Cardiac fibroblast (primary cell): ENCODE results near the gene COL5A1.
"Not testable (repeated sequence)": the region's sequence is repeated elsewhere in the genome, so short reads cannot be mapped to it uniquely, and the experiment has no call there.

Source experiments
- DNase-seq, 2 donors: peaks; one replicate each; pipeline versions ENCODE4 v3.0.0 to v3.0.0-alpha.2; 2010; ENCODE audit warnings: low read depth in 2 of 2
- H3K4me3 ChIP-seq, 2 donors: replicated peaks in 1 of 2; 1 replicate in 1 of 2; 2 replicates in 1 of 2; pipeline ENCODE4 v1.5.1; 2011; ENCODE audit warnings: low read depth in 2 of 2, low read length in 2 of 2, mild to moderate bottlenecking in 2 of 2, moderate library complexity in 1 of 2
- TF ChIP-seq, protein P1 (sequence below): IDR thresholded peaks from one replicate; pipeline ENCODE4 v1.5.1; 2011; ENCODE audit warnings: low read depth, mild to moderate bottlenecking, low read length, inconsistent platforms

COL5A1 gene

GRCh38 chr9:134640506-134641172 lies 964 bp upstream of the COL5A1 start:
- TF ChIP-seq, protein P1, sequence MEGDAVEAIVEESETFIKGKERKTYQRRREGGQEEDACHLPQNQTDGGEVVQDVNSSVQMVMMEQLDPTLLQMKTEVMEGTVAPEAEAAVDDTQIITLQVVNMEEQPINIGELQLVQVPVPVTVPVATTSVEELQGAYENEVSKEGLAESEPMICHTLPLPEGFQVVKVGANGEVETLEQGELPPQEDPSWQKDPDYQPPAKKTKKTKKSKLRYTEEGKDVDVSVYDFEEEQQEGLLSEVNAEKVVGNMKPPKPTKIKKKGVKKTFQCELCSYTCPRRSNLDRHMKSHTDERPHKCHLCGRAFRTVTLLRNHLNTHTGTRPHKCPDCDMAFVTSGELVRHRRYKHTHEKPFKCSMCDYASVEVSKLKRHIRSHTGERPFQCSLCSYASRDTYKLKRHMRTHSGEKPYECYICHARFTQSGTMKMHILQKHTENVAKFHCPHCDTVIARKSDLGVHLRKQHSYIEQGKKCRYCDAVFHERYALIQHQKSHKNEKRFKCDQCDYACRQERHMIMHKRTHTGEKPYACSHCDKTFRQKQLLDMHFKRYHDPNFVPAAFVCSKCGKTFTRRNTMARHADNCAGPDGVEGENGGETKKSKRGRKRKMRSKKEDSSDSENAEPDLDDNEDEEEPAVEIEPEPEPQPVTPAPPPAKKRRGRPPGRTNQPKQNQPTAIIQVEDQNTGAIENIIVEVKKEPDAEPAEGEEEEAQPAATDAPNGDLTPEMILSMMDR: no peak
- no peak for DNase-seq
- H3K4me3 ChIP-seq: peak overlapping the region in 1 of 2 donors; percentile 35

- DNase-seq: no peak
- peak overlapping the region; percentile 84 to 90 for H3K4me3 ChIP-seq
- TF ChIP-seq, protein P1: no peak
Measured at GRCh38 chr9:134641990-134642384, 384 bp downstream of the COL5A1 start.

- peak; percentile 77 to 87 for DNase-seq
- TF ChIP-seq, protein P1: peak; percentile 46
- peak overlapping the region; percentile 84 to 90 for H3K4me3 ChIP-seq
Measured at GRCh38 chr9:134642385-134643181, 980 bp downstream of the COL5A1 start.

DNA sequence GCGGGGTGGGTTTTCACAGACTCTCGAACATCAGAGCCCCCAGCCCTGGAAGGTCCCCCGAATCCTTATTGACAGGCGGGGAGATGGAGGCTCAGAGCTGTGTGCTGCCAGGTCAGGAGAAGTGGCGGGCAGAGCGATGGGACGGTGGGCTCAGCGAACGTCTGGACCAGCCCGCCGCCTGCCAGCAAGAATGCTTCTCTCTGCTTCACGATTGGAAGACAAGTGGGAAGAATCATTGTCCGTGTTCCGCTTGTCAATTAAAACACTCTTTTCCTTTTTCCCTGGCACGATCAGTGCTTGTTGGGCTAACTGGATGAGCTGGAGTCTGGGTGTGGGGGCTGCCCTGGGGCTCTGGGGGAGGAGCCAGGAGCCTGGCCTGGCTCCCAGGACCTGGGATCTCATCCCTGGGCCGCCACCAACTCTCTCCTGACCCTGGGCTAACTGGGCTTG lies 1.6 kb downstream of the COL5A1 start:
- H3K4me3 ChIP-seq: peak overlapping the region; percentile 84 to 90

GRCh38 chr9:134644401-134644724 lies 2.8 kb downstream of the COL5A1 start:
- peak overlapping the region; percentile 35 to 90 for H3K4me3 ChIP-seq
- not testable (repeated sequence) for DNase-seq

More for the DNA sequence above, 1.6 kb downstream of the COL5A1 start:
- TF ChIP-seq, protein P1: no peak
- peak; percentile 54 to 58 for DNase-seq

DNA sequence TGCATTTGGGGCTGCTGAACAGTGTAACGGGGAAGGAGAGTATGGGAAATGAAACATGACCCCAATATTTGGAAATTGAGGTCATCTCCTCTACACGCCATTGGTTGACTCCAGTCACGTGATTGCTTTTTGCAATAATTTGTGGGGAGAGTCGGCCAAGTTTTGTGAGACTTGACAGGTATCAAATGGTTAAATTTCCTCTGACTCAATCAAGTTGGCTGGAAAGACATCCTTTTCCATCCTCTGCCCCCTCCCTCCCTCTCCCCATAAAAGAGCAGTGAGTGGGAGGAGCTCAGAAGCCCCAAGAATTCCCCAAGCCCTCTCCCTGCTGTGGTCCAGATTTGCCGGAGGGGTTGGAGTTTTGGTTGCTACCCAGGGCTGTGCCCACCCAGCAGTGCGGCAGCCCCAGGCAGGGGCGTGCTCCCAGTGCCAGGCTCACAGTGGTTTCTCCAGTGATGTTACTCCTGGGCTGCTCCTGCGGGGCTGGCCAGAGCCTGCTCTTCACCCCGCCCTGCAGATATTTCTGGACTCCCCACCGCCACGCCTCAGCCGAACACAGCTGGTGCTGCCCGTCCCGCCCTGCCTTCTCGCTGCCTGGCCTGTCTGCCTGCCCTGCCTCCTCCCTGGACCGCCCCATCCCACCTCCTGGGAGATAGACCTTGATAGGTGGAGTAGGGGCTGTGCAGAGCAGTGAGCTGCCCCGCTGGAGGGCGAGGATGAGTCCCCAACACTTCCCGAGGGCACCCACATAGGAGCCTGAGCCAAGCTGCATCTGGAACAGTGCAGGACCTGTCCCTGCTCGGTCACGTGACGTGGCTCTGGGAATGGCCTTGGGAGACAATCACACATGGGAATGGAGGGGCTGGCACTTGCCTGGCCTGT lies 3.4 kb downstream of the COL5A1 start:
- TF ChIP-seq, protein P1: no peak
- H3K4me3 ChIP-seq: peak overlapping the region; percentile 42 to 90
- DNase-seq: peak; percentile 99
